K562 (cell line): Measurements from ENCODE around the gene E2F2. TPM values are rescaled to one million over a fixed set of nuclear protein-coding genes. Genes with fewer than 3 reads are reported as not detected.

Experiments
- ARNT ChIP-seq, 2 experiments: fragments of 450-650 bp; IDR thresholded peaks; 2 replicates each; pipeline ENCODE4 v1.6.1; 2016; ENCODE audit warnings: mild to moderate bottlenecking in 1 of 2
- BRCA1 ChIP-seq, 2 experiments: fragments of 450-650 bp in 1 of 2; sonication (generic) in 1 of 2; formaldehyde crosslinking in 1 of 2; IDR thresholded peaks; 2 replicates each; pipeline versions ENCODE4 v1.5.0 to v1.6.1; 2017 to 2020; ENCODE audit warnings: mild to moderate bottlenecking in 1 of 2, missing genetic modification reagents in 1 of 2
- CHCHD3 ChIP-seq: fragments of 250-450 bp; sonication (Bioruptor Pico); IDR thresholded peaks from 2 replicates; pipeline ENCODE4 v2.1.2; 2022; ENCODE audit warnings: mild to moderate bottlenecking
- CREB3 ChIP-seq: fragments of 450-650 bp; conservative IDR thresholded peaks from 2 replicates; pipeline ENCODE4 v1.6.1; 2016; ENCODE audit warnings: missing genetic modification characterization, low read depth, mild to moderate bottlenecking, missing compliant biosample characterization, moderate library complexity
- HDAC6 ChIP-seq: IDR thresholded peaks from 2 replicates; pipeline ENCODE4 v1.6.1; 2012; ENCODE audit warnings: low read depth, mild to moderate bottlenecking, control low read depth, inconsistent platforms, low read length, moderate library complexity
- KAT8 ChIP-seq: fragments of 450-650 bp; IDR thresholded peaks from 2 replicates; pipeline ENCODE4 v1.6.1; 2016; ENCODE audit warnings: low read depth, mild to moderate bottlenecking
- LARP7 ChIP-seq: fragments of 450-650 bp; IDR thresholded peaks from 2 replicates; pipeline ENCODE4 v1.6.1; 2016
- MBD1 ChIP-seq: fragments of 250-450 bp; sonication (Bioruptor Pico); IDR thresholded peaks from 2 replicates; pipeline ENCODE4 v1.8.0; 2022; ENCODE audit warnings: inconsistent platforms
- RHOXF2B ChIP-seq: fragments of 250-450 bp; sonication (Bioruptor Pico); conservative IDR thresholded peaks from 2 replicates; pipeline ENCODE4 v1.5.1; 2021
- TCFL5 ChIP-seq: fragments of 250-450 bp; sonication (Bioruptor Pico); conservative IDR thresholded peaks from 2 replicates; pipeline ENCODE4 v1.6.1; 2021; ENCODE audit warnings: mild to moderate bottlenecking, moderate library complexity, matching md5 sums
- THRA ChIP-seq: fragments of 450-650 bp; IDR thresholded peaks from 2 replicates; pipeline ENCODE4 v1.6.1; 2017; ENCODE audit warnings: mild to moderate bottlenecking, moderate library complexity
- ZBTB40 ChIP-seq, 2 experiments: fragments of 450-650 bp in 1 of 2; sonication (generic) in 1 of 2; formaldehyde crosslinking in 1 of 2; IDR thresholded peaks; 2 replicates each; pipeline versions ENCODE4 v1.7.1 to v1.9.0; 2016 to 2022; ENCODE audit warnings: inconsistent platforms in 1 of 2, mild to moderate bottlenecking in 1 of 2, missing genetic modification reagents in 1 of 2
- ZNF12 ChIP-seq: sonication (generic); formaldehyde crosslinking; IDR thresholded peaks from 2 replicates; pipeline ENCODE4 v1.4.0; 2020; ENCODE audit warnings: mild to moderate bottlenecking, missing genetic modification reagents
- ZNF41 ChIP-seq: fragments of 250-450 bp; sonication (Bioruptor Pico); conservative IDR thresholded peaks from 2 replicates; pipeline ENCODE4 v1.4.0; 2020; ENCODE audit warnings: mild to moderate bottlenecking
- polyA plus RNA-seq, 8 experiments: library from polyadenylated mRNA; depleted of rRNA in 4 of 8; stranded (reverse) in 5 of 8; unstranded in 3 of 8; fragments of >200 nt; fragmentation: Nextera tagmentation in 2 of 8; fragmentation: Illumina TruSeq in 1 of 8; extraction: Ambion mirVana in 2 of 8; extraction: Trizol in 1 of 8; gene quantifications; 2 replicates each; pipeline versions ENCODE4 v1.2.1 to v1.2.3, GENCODE V29; 2011 to 2014; ENCODE audit warnings: inconsistent platforms in 1 of 8, missing spikeins in 1 of 8
- total RNA-seq, 7 experiments: library from RNA; depleted of rRNA in 6 of 7; stranded (reverse); fragments of >200 nt in 6 of 7; fragmentation: Illumina TruSeq in 2 of 7; extraction: Trizol in 2 of 7; gene quantifications; 2 replicates each; pipeline versions ENCODE4 v1.2.1 to v1.2.3, GENCODE V29; 2011 to 2021; ENCODE audit warnings: low replicate concordance in 1 of 7

E2F2 gene
- total and polyA plus RNA-seq, 9 of the 15 experiments (the other 6 are each of a cell fraction or from before 2014, with no cell fraction given): 3.1 to 25.3 (median 11.4) TPM

- TF ChIP-seq ZBTB40 (IDR thresholded peaks at IDR 0.05) (peak; percentile 50; the same call in 1 of the 2 replicates), ZBTB40 (CRISPR knock-in tag; IDR thresholded peaks at IDR 0.05) (no peak), THRA (no peak), CREB3 (tag) (no peak), TCFL5 (CRISPR knock-in tag) (no peak), ZNF12 (CRISPR knock-in tag) (peak; percentile 75; the same call in 1 of the 2 replicates), KAT8 (no peak), CHCHD3 (no peak), ARNT (IDR thresholded peaks at IDR 0.05) (no peak; a peak in 1 of 4 replicates), HDAC6 (no peak), RHOXF2B (CRISPR knock-in tag) (no peak), MBD1 (no peak), ZNF41 (CRISPR knock-in tag) (no peak), BRCA1 (IDR thresholded peaks at IDR 0.05) (no peak), BRCA1 (CRISPR knock-in tag; IDR thresholded peaks at IDR 0.05) (no peak), LARP7 (no peak)
Measured at GRCh38 chr1:23530747-23531561, at the start of gene E2F2 (continued).
